BLaER1 (cell line): ENCODE data around the gene DISC1.
"Not testable (repeated sequence)": the region's sequence is repeated elsewhere in the genome, so short reads cannot be mapped to it uniquely, and the experiment has no call there.

Source experiments
- H3K27ac ChIP-seq: shearing (Covaris generic); formaldehyde crosslinking; 2 replicates; pipeline ENCODE4 v1.8.1; 2022
- H3K27me3 ChIP-seq: shearing (Covaris generic); formaldehyde crosslinking; 2 replicates; pipeline ENCODE4 v1.8.1; 2022
- H3K36me3 ChIP-seq: shearing (Covaris generic); formaldehyde crosslinking; 2 replicates; pipeline ENCODE4 v1.8.1; 2022
- H3K4me1 ChIP-seq: shearing (Covaris generic); formaldehyde crosslinking; 2 replicates; pipeline ENCODE4 v1.8.1; 2022
- H3K4me2 ChIP-seq: shearing (Covaris generic); formaldehyde crosslinking; 2 replicates; pipeline ENCODE4 v1.8.1; 2022
- H3K4me3 ChIP-seq: shearing (Covaris generic); formaldehyde crosslinking; 2 replicates; pipeline ENCODE4 v1.8.1; 2022
- H3K9ac ChIP-seq: shearing (Covaris generic); formaldehyde crosslinking; 2 replicates; pipeline ENCODE4 v1.8.1; 2022
- H3K9me3 ChIP-seq: shearing (Covaris generic); formaldehyde crosslinking; 2 replicates; pipeline ENCODE4 v1.8.1; 2022
- H4K20me1 ChIP-seq: shearing (Covaris generic); formaldehyde crosslinking; 2 replicates; pipeline ENCODE4 v1.8.1; 2022
- Cebpa-rat ChIP-seq: shearing (Covaris generic); IDR thresholded peaks from 2 replicates; pipeline ENCODE4 v1.8.1; 2022

The DISC1 gene

GRCh38 chr1:231721436-231721835 lies 94.8 kb downstream of the DISC1 start:
- Histone ChIP-seq H3K27me3 (no peaks in the 10 kb centered on the region), H3K9ac (no peak overlapping the region), H3K36me3 (no peaks in the 10 kb centered on the region; the same call in 1 of the 2 replicates), H3K27ac (no peak overlapping the region), H4K20me1 (no peaks in the 10 kb centered on the region), H3K4me3 (no peak overlapping the region), H3K4me1 (peaks cover 39% of the 10 kb centered on the region), H3K9me3 (no peaks in the 10 kb centered on the region; the same call in none of the 2 replicates), H3K4me2 (no peak overlapping the region)
- TF ChIP-seq Cebpa-rat = no peak

GRCh38 chr1:231722356-231722755 lies 95.8 kb downstream of the DISC1 start:
- Histone ChIP-seq H3K4me1 (peaks cover 43% of the 10 kb centered on the region), H4K20me1 (no peaks in the 10 kb centered on the region), H3K9ac (no peak overlapping the region), H3K9me3 (no peaks in the 10 kb centered on the region; the same call in none of the 2 replicates), H3K36me3 (no peaks in the 10 kb centered on the region; the same call in 1 of the 2 replicates), H3K4me3 (no peak overlapping the region), H3K27ac (no peak overlapping the region), H3K4me2 (peak overlapping the region; percentile 76; the same call in 1 of the 2 replicates), H3K27me3 (no peaks in the 10 kb centered on the region)
- TF ChIP-seq Cebpa-rat = no peak

GRCh38 chr1:231723146-231723545 lies 96.6 kb downstream of the DISC1 start:
- Histone ChIP-seq H3K4me2 (peak overlapping the region; percentile 76), H3K4me1 (peaks cover 43% of the 10 kb centered on the region), H3K36me3 (no peaks in the 10 kb centered on the region; the same call in 1 of the 2 replicates), H3K4me3 (no peak overlapping the region), H4K20me1 (no peaks in the 10 kb centered on the region), H3K27me3 (no peaks in the 10 kb centered on the region), H3K27ac (no peak overlapping the region), H3K9ac (no peak overlapping the region), H3K9me3 (no peaks in the 10 kb centered on the region; the same call in none of the 2 replicates)
- no peak for TF ChIP-seq Cebpa-rat

GRCh38 chr1:231724041-231724440 lies 97.5 kb downstream of the DISC1 start:
- peak overlapping the region; percentile 76 for H3K4me2 ChIP-seq
- H3K9me3 ChIP-seq = no peaks in the 10 kb centered on the region; the same call in none of the 2 replicates
- H3K9ac ChIP-seq = no peak overlapping the region
- H3K4me3 ChIP-seq = no peak overlapping the region
- H4K20me1 ChIP-seq = no peaks in the 10 kb centered on the region
- peak overlapping the region; percentile 31; the same call in 1 of the 2 replicates for H3K27ac ChIP-seq
- H3K27me3 ChIP-seq = no peaks in the 10 kb centered on the region
- no peak for TF ChIP-seq Cebpa-rat
- H3K36me3 ChIP-seq = no peaks in the 10 kb centered on the region; the same call in 1 of the 2 replicates
- H3K4me1 ChIP-seq = peaks cover 43% of the 10 kb centered on the region

- TF ChIP-seq Cebpa-rat = no peak
- Histone ChIP-seq H3K4me3 (no peak overlapping the region), H3K4me2 (peak overlapping the region; percentile 76), H3K9me3 (no peaks in the 10 kb centered on the region; the same call in none of the 2 replicates), H3K27ac (peak overlapping the region; percentile 31; the same call in 1 of the 2 replicates), H3K4me1 (peaks cover 43% of the 10 kb centered on the region), H4K20me1 (no peaks in the 10 kb centered on the region), H3K9ac (no peak overlapping the region), H3K36me3 (no peaks in the 10 kb centered on the region; the same call in 1 of the 2 replicates), H3K27me3 (no peaks in the 10 kb centered on the region)
Observed at GRCh38 chr1:231724876-231725647, 98.5 kb downstream of the DISC1 start.

- peaks cover 14% of the 10 kb centered on the region for H3K9me3 ChIP-seq
- peaks cover 43% of the 10 kb centered on the region for H3K4me1 ChIP-seq
- no peaks in the 10 kb centered on the region for H4K20me1 ChIP-seq
- no peak overlapping the region for H3K4me2 ChIP-seq
- no peaks in the 10 kb centered on the region for H3K36me3 ChIP-seq
- no peaks in the 10 kb centered on the region for H3K27me3 ChIP-seq
- H3K27ac ChIP-seq = no peak overlapping the region
- no peak for TF ChIP-seq Cebpa-rat
- H3K4me3 ChIP-seq = no peak overlapping the region
- H3K9ac ChIP-seq = no peak overlapping the region
Observed at GRCh38 chr1:231727171-231727570, 100.6 kb downstream of the DISC1 start.

GRCh38 chr1:231728987-231729386 lies 102.4 kb downstream of the DISC1 start:
- Histone ChIP-seq H3K9me3 (peaks cover 14% of the 10 kb centered on the region), H3K4me1 (peaks cover 27% of the 10 kb centered on the region)
- not testable (repeated sequence) for H3K4me3 ChIP-seq, H3K27me3 ChIP-seq, H4K20me1 ChIP-seq, H3K4me2 ChIP-seq, H3K27ac ChIP-seq, H3K36me3 ChIP-seq, H3K9ac ChIP-seq

- no peak overlapping the region for H3K4me2 ChIP-seq
- H4K20me1 ChIP-seq = no peaks in the 10 kb centered on the region
- H3K4me3 ChIP-seq = no peak overlapping the region
- H3K36me3 ChIP-seq = no peaks in the 10 kb centered on the region
- H3K4me1 ChIP-seq = peaks cover 22% of the 10 kb centered on the region
- TF ChIP-seq Cebpa-rat = no peak
- no peaks in the 10 kb centered on the region for H3K27me3 ChIP-seq
- no peak overlapping the region for H3K27ac ChIP-seq
- peaks cover 14% of the 10 kb centered on the region for H3K9me3 ChIP-seq
- H3K9ac ChIP-seq = no peak overlapping the region
Observed at GRCh38 chr1:231729544-231729943, 103.0 kb downstream of the DISC1 start.

- Histone ChIP-seq H3K4me2 (no peak overlapping the region), H4K20me1 (no peaks in the 10 kb centered on the region), H3K4me1 (peaks cover 5% of the 10 kb centered on the region), H3K27ac (no peak overlapping the region), H3K9me3 (peaks cover 14% of the 10 kb centered on the region), H3K36me3 (no peaks in the 10 kb centered on the region), H3K4me3 (no peak overlapping the region), H3K9ac (no peak overlapping the region), H3K27me3 (no peaks in the 10 kb centered on the region)
- TF ChIP-seq Cebpa-rat = no peak
Observed at GRCh38 chr1:231731268-231731667, 104.7 kb downstream of the DISC1 start.

GRCh38 chr1:231733063-231733462 lies 106.5 kb downstream of the DISC1 start:
- Histone ChIP-seq H3K36me3 (no peaks in the 10 kb centered on the region), H3K4me3 (no peak overlapping the region), H3K9ac (no peak overlapping the region), H3K4me1 (no peaks in the 10 kb centered on the region), H3K4me2 (no peak overlapping the region), H3K9me3 (peaks cover 14% of the 10 kb centered on the region), H3K27ac (no peak overlapping the region), H4K20me1 (no peaks in the 10 kb centered on the region), H3K27me3 (no peaks in the 10 kb centered on the region)
- TF ChIP-seq Cebpa-rat = no peak
